Measurements from ENCODE around the gene EQTN. TPM values are rescaled to one million over a fixed set of nuclear protein-coding genes. Genes with fewer than 3 reads are reported as not detected.

Gene EQTN
- total RNA-seq, 1 donor from 2014 or later: not detected

DNA sequence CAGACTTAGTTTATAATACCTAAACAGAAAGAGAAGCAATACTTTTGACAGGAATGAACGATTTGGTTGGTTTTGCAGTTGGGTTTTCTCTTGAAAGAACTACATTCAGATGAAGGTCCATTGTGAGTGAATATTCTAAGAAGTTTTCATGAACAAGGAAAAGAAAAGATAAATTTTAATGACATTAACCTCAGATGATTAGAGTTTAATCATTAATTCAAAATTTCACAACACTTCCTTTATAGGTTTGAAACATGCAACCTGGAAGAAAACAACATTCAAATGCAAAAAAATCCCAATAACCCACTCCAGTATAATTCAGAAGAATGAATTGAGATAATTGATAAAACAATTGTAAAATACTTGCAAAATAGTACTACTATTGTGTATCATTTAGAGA, 23.8 kb downstream of the EQTN start:
- no peaks in the 10 kb centered on the region for H3K36me3 Mint-ChIP-seq (ENCODE audit: low read depth, unreplicated experiment)
- DNase-seq (ENCODE audit: low spot score): no peak
- H3K9me3 Mint-ChIP-seq (ENCODE audit: unreplicated experiment): no peaks in the 10 kb centered on the region
- H3K4me1 Mint-ChIP-seq (ENCODE audit: unreplicated experiment): no peaks in the 10 kb centered on the region
- TF ChIP-seq, protein P1, sequence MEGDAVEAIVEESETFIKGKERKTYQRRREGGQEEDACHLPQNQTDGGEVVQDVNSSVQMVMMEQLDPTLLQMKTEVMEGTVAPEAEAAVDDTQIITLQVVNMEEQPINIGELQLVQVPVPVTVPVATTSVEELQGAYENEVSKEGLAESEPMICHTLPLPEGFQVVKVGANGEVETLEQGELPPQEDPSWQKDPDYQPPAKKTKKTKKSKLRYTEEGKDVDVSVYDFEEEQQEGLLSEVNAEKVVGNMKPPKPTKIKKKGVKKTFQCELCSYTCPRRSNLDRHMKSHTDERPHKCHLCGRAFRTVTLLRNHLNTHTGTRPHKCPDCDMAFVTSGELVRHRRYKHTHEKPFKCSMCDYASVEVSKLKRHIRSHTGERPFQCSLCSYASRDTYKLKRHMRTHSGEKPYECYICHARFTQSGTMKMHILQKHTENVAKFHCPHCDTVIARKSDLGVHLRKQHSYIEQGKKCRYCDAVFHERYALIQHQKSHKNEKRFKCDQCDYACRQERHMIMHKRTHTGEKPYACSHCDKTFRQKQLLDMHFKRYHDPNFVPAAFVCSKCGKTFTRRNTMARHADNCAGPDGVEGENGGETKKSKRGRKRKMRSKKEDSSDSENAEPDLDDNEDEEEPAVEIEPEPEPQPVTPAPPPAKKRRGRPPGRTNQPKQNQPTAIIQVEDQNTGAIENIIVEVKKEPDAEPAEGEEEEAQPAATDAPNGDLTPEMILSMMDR (IDR thresholded peaks at IDR 0.05; ENCODE audit: unreplicated experiment): no peak
- no peak overlapping the region for H3K4me3 Mint-ChIP-seq (ENCODE audit: unreplicated experiment)
- no peaks in the 10 kb centered on the region for H3K27me3 Mint-ChIP-seq (ENCODE audit: unreplicated experiment)
- no peak overlapping the region for H3K27ac Mint-ChIP-seq (ENCODE audit: unreplicated experiment)

DNA sequence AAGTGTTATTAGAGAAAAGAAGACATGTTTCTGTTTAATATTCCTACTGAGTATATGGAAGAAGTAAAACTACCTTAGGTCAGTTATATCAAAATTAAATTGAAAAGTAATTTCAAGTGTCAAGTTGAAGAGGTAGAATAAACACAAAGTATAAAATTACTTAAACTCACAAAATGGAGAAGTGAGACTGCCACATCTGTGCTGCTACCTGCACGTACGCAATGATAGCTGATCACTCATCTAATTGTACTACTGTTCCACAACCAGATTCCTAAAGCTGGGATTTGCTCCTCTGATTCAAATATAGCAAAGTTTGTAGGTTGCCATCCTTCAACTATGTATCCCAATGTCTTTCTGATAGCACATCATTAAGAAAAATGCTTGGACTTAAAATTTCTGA, 24.8 kb downstream of the EQTN start:
- no peaks in the 10 kb centered on the region for H3K27me3 Mint-ChIP-seq (ENCODE audit: unreplicated experiment)
- no peak for DNase-seq (ENCODE audit: low spot score)
- H3K4me1 Mint-ChIP-seq (ENCODE audit: unreplicated experiment): no peaks in the 10 kb centered on the region
- no peaks in the 10 kb centered on the region for H3K9me3 Mint-ChIP-seq (ENCODE audit: unreplicated experiment)
- H3K36me3 Mint-ChIP-seq (ENCODE audit: low read depth, unreplicated experiment): no peaks in the 10 kb centered on the region
- no peak overlapping the region for H3K27ac Mint-ChIP-seq (ENCODE audit: unreplicated experiment)
- TF ChIP-seq, protein P1 (IDR thresholded peaks at IDR 0.05; ENCODE audit: unreplicated experiment): no peak
- H3K4me3 Mint-ChIP-seq (ENCODE audit: unreplicated experiment): no peak overlapping the region

DNA sequence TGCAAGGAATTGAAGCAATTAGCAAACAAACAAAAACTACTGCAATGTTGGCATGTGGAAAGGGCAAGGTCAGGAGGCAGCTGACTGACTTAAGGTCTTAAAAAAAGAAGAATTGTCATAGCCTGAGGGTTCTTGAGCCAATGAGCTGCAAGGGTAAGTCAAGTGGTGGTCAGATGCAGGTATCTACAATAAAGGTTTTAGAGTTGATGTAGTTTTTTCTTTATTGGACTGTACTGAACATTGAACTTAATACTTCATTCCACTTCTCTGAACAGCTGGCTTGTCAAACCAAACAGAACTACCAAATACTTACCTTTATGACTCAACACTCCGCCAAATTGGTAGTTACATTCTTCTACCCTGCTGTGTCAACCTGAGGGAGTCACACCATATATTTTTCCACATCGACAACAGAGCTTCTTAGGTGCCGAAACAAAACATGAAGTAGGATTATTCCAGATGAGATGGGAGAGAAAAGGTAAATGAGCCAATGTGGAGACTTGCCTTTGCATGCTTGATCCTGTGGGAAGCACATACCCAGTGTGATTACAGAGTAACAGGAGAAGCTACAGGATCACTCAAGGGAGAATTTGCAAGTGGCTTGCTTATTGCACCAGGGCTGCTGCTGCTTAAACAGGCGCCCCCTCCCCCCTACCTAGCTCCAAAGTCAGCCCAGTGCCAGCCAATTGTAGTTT, 35.3 kb downstream of the EQTN start:
- DNase-seq (ENCODE audit: low spot score): no peak
- no peak overlapping the region for H3K4me3 Mint-ChIP-seq (ENCODE audit: unreplicated experiment)

DNA sequence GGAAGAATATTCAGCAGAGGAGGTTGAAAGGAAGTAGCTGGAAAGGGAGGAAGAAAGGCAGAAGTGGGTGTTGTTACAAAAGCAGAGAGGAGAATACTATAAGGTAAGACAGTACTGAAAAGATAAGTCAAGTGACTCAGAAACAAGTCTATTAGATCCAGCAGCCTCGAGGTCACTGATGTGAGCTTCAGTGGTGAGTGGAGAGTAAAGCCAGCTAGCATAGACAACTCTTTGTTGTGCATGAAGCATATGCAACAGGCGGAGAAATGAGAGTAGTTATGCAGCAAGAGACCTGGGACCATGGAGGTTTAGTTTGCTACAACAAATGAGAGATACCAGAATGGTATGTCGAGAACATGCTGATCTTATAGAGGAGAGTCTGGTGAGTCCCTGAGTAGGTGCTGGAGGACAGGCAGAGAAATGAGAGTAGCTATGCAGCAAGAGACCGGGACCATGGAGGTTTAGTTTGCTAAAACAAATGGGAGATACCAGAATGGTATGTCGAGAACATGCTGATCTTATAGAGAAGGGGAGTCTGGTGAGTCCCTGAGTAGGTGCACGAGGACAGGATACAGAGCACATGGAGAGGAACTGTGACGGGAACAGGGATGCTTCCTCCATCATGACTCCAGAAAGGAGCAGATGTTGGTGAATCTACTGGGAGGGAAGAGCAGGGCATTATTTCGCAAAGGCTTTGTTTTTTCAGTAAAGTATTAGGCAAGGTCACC, 36.0 kb downstream of the EQTN start:
- peaks cover 2% of the 10 kb centered on the region for H3K4me1 Mint-ChIP-seq (ENCODE audit: unreplicated experiment)
- H3K9me3 Mint-ChIP-seq (ENCODE audit: unreplicated experiment): no peaks in the 10 kb centered on the region
- DNase-seq (ENCODE audit: low spot score): no peak
- TF ChIP-seq, protein P1 (IDR thresholded peaks at IDR 0.05; ENCODE audit: unreplicated experiment): no peak
- H3K27me3 Mint-ChIP-seq (ENCODE audit: unreplicated experiment): no peaks in the 10 kb centered on the region
- H3K36me3 Mint-ChIP-seq (ENCODE audit: low read depth, unreplicated experiment): no peaks in the 10 kb centered on the region
- no peak overlapping the region for H3K27ac Mint-ChIP-seq (ENCODE audit: unreplicated experiment)
- no peak overlapping the region for H3K4me3 Mint-ChIP-seq (ENCODE audit: unreplicated experiment)

More for the DNA sequence above, 35.3 kb downstream of the EQTN start:
- no peaks in the 10 kb centered on the region for H3K9me3 Mint-ChIP-seq (ENCODE audit: unreplicated experiment)
- peaks cover 2% of the 10 kb centered on the region for H3K4me1 Mint-ChIP-seq (ENCODE audit: unreplicated experiment)
- H3K27ac Mint-ChIP-seq (ENCODE audit: unreplicated experiment): no peak overlapping the region
- TF ChIP-seq, protein P1 (IDR thresholded peaks at IDR 0.05; ENCODE audit: unreplicated experiment): no peak
- no peaks in the 10 kb centered on the region for H3K27me3 Mint-ChIP-seq (ENCODE audit: unreplicated experiment)
- H3K36me3 Mint-ChIP-seq (ENCODE audit: low read depth, unreplicated experiment): no peaks in the 10 kb centered on the region

GRCh38 chr9:27258662-27259061, 38.3 kb downstream of the EQTN start:
- H3K36me3 Mint-ChIP-seq (ENCODE audit: low read depth, unreplicated experiment): no peaks in the 10 kb centered on the region
- H3K9me3 Mint-ChIP-seq (ENCODE audit: unreplicated experiment): no peaks in the 10 kb centered on the region
- peaks cover 2% of the 10 kb centered on the region for H3K4me1 Mint-ChIP-seq (ENCODE audit: unreplicated experiment)
- TF ChIP-seq, protein P1 (IDR thresholded peaks at IDR 0.05; ENCODE audit: unreplicated experiment): no peak
- no peak for DNase-seq (ENCODE audit: low spot score)
- H3K4me3 Mint-ChIP-seq (ENCODE audit: unreplicated experiment): no peak overlapping the region
- no peak overlapping the region for H3K27ac Mint-ChIP-seq (ENCODE audit: unreplicated experiment)
- no peaks in the 10 kb centered on the region for H3K27me3 Mint-ChIP-seq (ENCODE audit: unreplicated experiment)

All from endothelial cell (in vitro differentiated cells).